ENCODE measurements around the gene SYNE2. TPM values are rescaled to one million over a fixed set of nuclear protein-coding genes. Genes with fewer than 3 reads are reported as not detected.

The SYNE2 gene
- total RNA-seq, 2 experiments from 2014 or later, result 150 to 212 TPM

DNA sequence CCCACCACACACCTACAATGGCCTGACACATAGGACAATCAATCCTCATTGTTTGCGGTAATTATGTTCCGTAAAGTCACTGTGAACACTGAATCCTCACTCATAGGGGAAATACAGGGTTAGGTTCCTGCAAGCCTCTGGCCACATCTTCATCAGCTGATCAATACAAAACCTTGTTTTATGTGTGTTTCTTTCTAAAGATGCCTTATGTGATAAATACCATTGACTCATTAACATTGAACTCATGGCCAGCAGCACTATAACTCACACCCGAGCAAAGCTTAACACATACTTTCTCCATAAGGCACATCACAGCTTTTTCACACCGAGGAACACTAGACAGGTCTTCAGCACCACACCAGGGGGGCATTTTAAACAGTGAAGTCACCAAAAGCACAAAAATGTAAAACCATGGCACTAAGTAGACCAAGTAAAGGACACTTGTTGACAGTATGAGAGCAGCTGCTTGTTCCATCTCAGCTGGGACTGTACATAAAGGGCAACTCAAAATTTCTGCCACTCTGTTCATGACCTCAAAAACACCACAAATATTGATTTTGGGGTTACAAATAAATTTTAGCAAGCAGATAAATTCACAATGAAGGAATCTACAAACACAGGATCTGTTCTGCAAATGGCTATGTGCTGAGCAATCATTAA is 380.9 kb downstream of the SYNE2 start:
- intact Hi-C loops (cut with micrococcal nuclease; ENCODE audit: unreplicated experiment), result loop anchor here (1.0 to 10.0 kb wide), 4 partner anchors 104 to 1071 kb away; partner anchors contain the start of genes SYNE2 and ZBTB25
- Histone ChIP-seq H3K79me2 (ENCODE audit: insufficient read depth, low read depth, low read length) (peaks cover 62% of the 10 kb centered on the region), H3K4me1 (ENCODE audit: insufficient read depth, low read length, poor library complexity, severe bottlenecking) (peaks cover 66% of the 10 kb centered on the region), H2AFZ (ENCODE audit: low read length) (no peak overlapping the region), H3K4me3 (ENCODE audit: low read depth, low read length, poor library complexity, severe bottlenecking) (peak overlapping the region; percentile 78), H3K9me2 (ENCODE audit: insufficient read depth, low read length) (no peaks in the 10 kb centered on the region), H4K20me1 (ENCODE audit: insufficient read depth, low read length) (no peaks in the 10 kb centered on the region; the same call in 1 of the 2 replicates), H3K36me3 (ENCODE audit: insufficient read depth, low read length) (peaks cover 42% of the 10 kb centered on the region), H3K27ac (ENCODE audit: low read depth, low read length, poor library complexity, severe bottlenecking) (peak overlapping the region; percentile 98), H3K9me3 (ENCODE audit: low read length) (no peaks in the 10 kb centered on the region), H3K4me2 (ENCODE audit: low read length) (peak overlapping the region; percentile 84)
- TSS peak; percentile 56 for BruUV-seq (replicated peaks)
- ChIA-PET CTCF (ENCODE audit: unreplicated experiment) (no interaction called here), POLR2A (interaction anchor here (0.6 to 2.5 kb wide), 6 partner anchors 10 to 366 kb away, joined by 3 to 8 read pairs (median 3); partner anchors contain the start of gene ESR2)
- DNase-seq (ENCODE audit: low spot score), result peak; percentile 23
- no peak for TF ChIP-seq CTCF (conservative IDR thresholded peaks at IDR 0.05; ENCODE audit: low read length)
- no peak for TF ChIP-seq EZH2phosphoT487 (IDR thresholded peaks at IDR 0.05; ENCODE audit: borderline replicate concordance, low read depth, low read length)

- Histone ChIP-seq H3K4me1 (ENCODE audit: insufficient read depth, low read length, poor library complexity, severe bottlenecking) (peaks cover 68% of the 10 kb centered on the region), H2AFZ (ENCODE audit: low read length) (no peak overlapping the region; the same call in 1 of the 2 replicates), H3K79me2 (ENCODE audit: insufficient read depth, low read depth, low read length) (peaks cover 48% of the 10 kb centered on the region), H3K4me2 (ENCODE audit: low read length) (peak overlapping the region; percentile 84), H4K20me1 (ENCODE audit: insufficient read depth, low read length) (no peaks in the 10 kb centered on the region), H3K4me3 (ENCODE audit: low read depth, low read length, poor library complexity, severe bottlenecking) (peak overlapping the region; percentile 78), H3K9me2 (ENCODE audit: insufficient read depth, low read length) (no peaks in the 10 kb centered on the region), H3K27ac (ENCODE audit: low read depth, low read length, poor library complexity, severe bottlenecking) (peak overlapping the region; percentile 98), H3K36me3 (ENCODE audit: insufficient read depth, low read length) (peaks cover 28% of the 10 kb centered on the region), H3K9me3 (ENCODE audit: low read length) (no peaks in the 10 kb centered on the region)
- ChIA-PET CTCF (ENCODE audit: unreplicated experiment) (interaction anchor here (1.0 to 1.3 kb wide), 2 partner anchors 59 to 68 kb away, joined by 3 to 4 read pairs; no protein-coding TSS in a partner anchor), POLR2A (interaction anchor here (0.6 to 3.3 kb wide), 21 partner anchors 9 to 1082 kb away, joined by 3 to 23 read pairs (median 4); partner anchors contain the start of gene ESR2)
- TF ChIP-seq EZH2phosphoT487 (IDR thresholded peaks at IDR 0.05; ENCODE audit: borderline replicate concordance, low read depth, low read length), result no peak
- no peak for TF ChIP-seq CTCF (conservative IDR thresholded peaks at IDR 0.05; ENCODE audit: low read length)
- BruUV-seq (replicated peaks), result no TSS peak
- peak; percentile 79 for DNase-seq (ENCODE audit: low spot score)
- intact Hi-C loops (cut with micrococcal nuclease; ENCODE audit: unreplicated experiment), result loop anchor here (1.0 to 10.0 kb wide), 9 partner anchors 59 to 1117 kb away; partner anchors contain the start of genes ESR2, MTHFD1, SGPP1 and SYNE2
Observed at GRCh38 chr14:64234877-64235651, 382.3 kb downstream of the SYNE2 start.
